T1000 (cell line): Measurements from ENCODE around the gene KRTAP10-5.

ENCODE experiments used
- DNase-seq: peaks from one replicate; lab custom pipeline; 2025; ENCODE audit warnings: mixed read lengths; lab: John Stamatoyannopoulos, UW

Gene KRTAP10-5

GRCh38 chr21:44549525-44550211 lies 30.7 kb downstream of the KRTAP10-5 start:
- no peak for DNase-seq

- DNase-seq: no peak
Observed at GRCh38 chr21:44548922-44549321, 31.5 kb downstream of the KRTAP10-5 start.

- no peak for DNase-seq
Observed at GRCh38 chr21:44548381-44548780, 32.0 kb downstream of the KRTAP10-5 start.

- no peak for DNase-seq
Observed at GRCh38 chr21:44547656-44548331, 32.6 kb downstream of the KRTAP10-5 start.

GRCh38 chr21:44544566-44544965 lies 35.8 kb downstream of the KRTAP10-5 start:
- no peak for DNase-seq

- no peak for DNase-seq
Observed at GRCh38 chr21:44542716-44543115, 37.7 kb downstream of the KRTAP10-5 start.

GRCh38 chr21:44540741-44541288 lies 39.6 kb downstream of the KRTAP10-5 start:
- DNase-seq: no peak

- DNase-seq: no peak
Observed at GRCh38 chr21:44539991-44540666, 40.3 kb downstream of the KRTAP10-5 start, which contains the start of gene KRTAP10-1. KRTAP10-1 (minus strand) TSS chr21:44540195; CDS start chr21:44540150, 45 bp downstream.

- DNase-seq: no peak
Observed at GRCh38 chr21:44539046-44539445, 41.4 kb downstream of the KRTAP10-5 start.

GRCh38 chr21:44537930-44538911 lies 42.2 kb downstream of the KRTAP10-5 start:
- DNase-seq: no peak

GRCh38 chr21:44535963-44536362 lies 44.4 kb downstream of the KRTAP10-5 start:
- DNase-seq: no peak

- DNase-seq: no peak
Observed at GRCh38 chr21:44534688-44535087, 45.7 kb downstream of the KRTAP10-5 start.

- no peak for DNase-seq
Observed at GRCh38 chr21:44533891-44534627, 46.3 kb downstream of the KRTAP10-5 start.

- no peak for DNase-seq
Observed at GRCh38 chr21:44533121-44533890, 47.1 kb downstream of the KRTAP10-5 start.

GRCh38 chr21:44532712-44533111 lies 47.7 kb downstream of the KRTAP10-5 start:
- DNase-seq: no peak

GRCh38 chr21:44531606-44532564 lies 48.5 kb downstream of the KRTAP10-5 start:
- no peak for DNase-seq

- DNase-seq: no peak
Observed at GRCh38 chr21:44530903-44531605, 49.4 kb downstream of the KRTAP10-5 start.
